Right forelimb (tissue), 1 donor: ENCODE data around the gene RAB14.

Experiments
- DNase-seq: peaks from one replicate; pipeline ENCODE4 v3.0.0-alpha.2; 2018

RAB14 gene

GRCh38 chr9:121218357-121219027 lies 16.8 kb upstream of the RAB14 start:
- no peak for DNase-seq

GRCh38 chr9:121217609-121218292 lies 16.1 kb upstream of the RAB14 start:
- no peak for DNase-seq

DNA sequence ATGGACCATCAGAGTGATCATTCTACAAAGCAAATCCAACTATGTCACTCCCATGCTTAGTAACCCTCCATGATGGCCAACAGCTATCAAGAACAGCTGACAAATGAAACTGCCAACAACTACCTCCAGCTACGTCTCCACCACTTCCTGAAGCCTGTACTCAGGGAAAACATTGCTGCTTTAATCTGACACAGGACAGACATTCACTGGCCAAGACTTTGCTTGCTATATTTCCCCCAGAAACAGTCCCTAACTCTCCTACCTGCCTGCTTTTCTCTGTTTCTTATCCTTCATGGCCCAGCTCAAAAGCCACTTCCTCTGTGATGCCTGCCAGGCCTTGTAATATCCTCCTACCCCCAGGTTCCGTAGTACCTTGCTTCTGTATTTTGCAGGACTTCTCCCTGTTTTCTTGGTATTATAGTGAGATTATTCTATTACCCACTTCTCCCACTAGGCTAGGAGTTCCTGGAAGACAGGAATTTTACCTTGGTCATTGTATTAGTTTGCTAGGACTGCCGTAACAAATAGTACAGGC lies 14.7 kb upstream of the RAB14 start:
- no peak for DNase-seq

DNA sequence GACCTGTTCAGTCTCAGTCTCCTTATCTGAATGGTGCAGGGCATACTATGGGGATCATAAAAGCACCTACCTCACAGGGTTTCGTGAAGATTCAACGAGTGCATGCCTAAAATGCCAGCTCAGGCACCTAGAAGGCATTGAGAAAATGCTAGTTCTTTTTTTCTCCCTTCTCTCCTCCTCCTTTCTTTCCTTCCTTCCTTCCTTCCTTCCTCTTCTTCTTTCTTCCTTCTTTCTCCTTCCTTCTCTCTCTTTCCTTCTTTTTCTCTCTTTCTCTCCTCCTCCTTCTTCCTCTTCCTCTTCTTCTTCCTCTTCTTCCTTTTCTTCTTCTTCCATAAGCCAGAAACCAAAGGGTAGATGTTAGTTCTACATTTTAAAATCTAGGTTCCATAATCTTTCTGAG lies 12.3 kb upstream of the RAB14 start:
- no peak for DNase-seq

GRCh38 chr9:121213136-121213806 lies 11.6 kb upstream of the RAB14 start:
- peak; percentile 93 for DNase-seq

- no peak for DNase-seq
Observed at GRCh38 chr9:121210536-121210935, 8.9 kb upstream of the RAB14 start.

DNA sequence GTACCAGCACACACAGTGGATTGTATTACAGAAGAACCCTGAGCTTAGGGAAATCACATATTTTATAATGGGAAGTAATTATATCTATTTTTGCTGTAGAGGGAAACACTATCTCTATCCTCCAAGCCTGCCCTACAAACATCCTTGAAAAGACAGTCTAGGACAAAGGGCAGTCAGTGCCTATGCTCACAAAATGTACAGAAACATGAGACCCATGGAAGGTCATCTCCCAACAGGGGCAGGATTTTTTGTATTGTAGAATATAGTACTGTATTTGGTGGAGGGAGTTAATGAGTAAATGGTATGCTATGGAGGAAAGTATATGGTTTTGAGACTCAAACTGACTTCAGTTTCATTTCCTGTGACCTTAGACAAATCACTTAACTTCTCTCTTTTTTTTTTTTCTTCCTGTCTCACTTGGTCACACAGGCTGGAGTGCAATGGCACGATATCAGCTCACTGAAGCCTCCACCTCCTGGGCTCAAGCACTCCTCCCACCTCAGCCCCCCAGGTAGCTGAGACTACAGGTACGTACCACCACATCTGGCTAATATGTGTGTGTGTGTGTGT lies 5.8 kb upstream of the RAB14 start:
- DNase-seq = no peak

GRCh38 chr9:121206516-121207370 lies 5.1 kb upstream of the RAB14 start:
- DNase-seq = no peak

DNA sequence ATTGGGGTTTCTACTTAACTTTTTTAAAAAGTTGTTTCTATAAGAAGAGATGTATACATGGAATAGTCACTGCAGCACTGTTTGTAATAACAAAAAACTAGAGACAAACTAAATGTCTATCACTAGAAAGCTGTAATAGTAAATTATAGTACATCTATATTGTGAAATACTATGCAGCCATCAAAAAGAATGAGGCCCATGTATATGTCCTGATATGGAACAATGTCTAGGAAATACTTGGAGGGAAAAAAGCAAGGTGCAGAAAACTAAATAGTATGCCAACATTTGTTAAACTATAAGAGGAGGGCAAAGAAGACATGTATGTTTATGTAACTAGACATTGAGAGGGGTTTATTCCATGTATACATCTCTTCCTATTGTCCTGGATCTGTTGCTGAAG lies 2.9 kb upstream of the RAB14 start:
- no peak for DNase-seq

- DNase-seq = no peak
Observed at GRCh38 chr9:121204121-121204520, 2.5 kb upstream of the RAB14 start.

DNA sequence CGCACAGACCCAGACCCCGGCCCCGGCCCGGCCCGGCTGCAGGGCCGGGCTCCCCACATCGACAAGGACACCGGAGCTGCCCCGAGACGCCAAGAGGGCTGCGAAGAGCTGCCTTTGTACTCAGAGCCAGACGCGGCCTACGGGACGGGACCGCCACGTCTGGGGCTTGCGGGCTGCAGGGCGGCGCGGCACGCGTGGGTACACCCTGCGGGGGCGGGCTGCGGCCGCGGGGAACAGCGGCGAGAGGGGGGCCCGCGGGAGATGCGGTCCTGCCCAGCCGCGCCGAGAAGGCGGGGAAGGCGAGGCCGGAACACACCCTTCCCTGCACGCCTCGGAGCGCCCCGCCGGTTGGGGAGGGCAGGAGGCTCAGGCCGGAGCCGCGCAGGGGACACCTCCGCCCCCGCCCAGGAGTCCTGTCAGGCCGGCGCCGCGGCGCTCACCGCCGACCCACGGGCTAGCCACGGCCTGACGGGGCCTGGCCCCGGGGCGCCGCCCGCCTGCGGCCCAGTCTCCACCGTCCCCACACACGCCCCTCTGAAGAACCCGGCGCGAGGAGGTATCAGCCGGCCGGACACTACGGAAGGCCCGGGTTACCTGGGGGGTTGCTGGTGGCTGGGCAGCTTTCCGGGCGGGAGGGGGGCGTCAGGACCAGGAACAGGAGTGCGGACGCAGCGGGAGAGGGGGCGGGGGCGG lies 478 bp downstream of the RAB14 start:
- peak; percentile 63 for DNase-seq

DNA sequence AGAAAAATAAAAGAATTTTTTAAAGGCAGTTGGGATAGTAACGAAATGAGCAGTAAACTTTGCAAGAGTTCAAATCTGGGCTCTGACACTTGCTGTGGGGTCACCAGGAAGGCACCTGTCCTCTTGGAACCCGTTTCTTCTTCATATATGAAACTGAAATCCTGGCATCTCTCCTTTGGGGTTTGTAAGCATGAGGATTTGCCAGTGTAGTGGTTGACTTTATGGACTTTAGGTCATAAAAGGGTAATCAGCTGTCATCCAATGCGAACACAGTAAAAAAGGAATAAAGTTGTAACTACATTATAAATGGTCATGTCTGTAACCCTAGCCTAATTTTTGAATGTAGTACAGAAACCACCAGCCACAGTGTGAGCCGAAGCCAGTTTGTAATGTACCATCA lies 1.3 kb downstream of the RAB14 start:
- no peak for DNase-seq

- no peak for DNase-seq
Observed at GRCh38 chr9:121199921-121200320, 1.7 kb downstream of the RAB14 start.

DNA sequence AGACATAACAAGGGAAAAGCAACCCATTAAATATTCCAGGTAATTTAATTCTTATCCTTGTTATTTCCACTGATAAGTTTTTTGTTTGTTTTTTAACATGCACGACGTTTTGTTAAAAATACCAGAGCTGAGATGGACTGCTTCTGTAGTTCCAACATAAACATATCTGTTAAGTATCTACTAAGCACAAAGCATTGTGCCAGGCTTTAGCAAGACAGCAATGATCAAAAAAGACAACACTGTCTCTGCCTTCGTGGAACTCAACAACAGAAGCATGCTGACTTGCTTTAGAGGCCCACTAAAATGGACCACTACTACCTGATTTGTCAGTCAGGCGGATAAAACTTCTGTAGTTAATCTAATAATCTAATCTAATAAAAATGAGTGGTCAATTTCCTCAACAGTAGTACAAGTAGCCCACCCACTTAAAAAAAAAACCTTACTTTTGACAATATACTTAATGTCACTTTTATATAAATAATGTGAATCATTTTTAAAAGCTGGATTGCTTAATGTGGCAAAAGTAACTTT lies 3.1 kb downstream of the RAB14 start:
- no peak for DNase-seq

- DNase-seq = no peak
Observed at GRCh38 chr9:121197132-121197531, 4.5 kb downstream of the RAB14 start.

DNA sequence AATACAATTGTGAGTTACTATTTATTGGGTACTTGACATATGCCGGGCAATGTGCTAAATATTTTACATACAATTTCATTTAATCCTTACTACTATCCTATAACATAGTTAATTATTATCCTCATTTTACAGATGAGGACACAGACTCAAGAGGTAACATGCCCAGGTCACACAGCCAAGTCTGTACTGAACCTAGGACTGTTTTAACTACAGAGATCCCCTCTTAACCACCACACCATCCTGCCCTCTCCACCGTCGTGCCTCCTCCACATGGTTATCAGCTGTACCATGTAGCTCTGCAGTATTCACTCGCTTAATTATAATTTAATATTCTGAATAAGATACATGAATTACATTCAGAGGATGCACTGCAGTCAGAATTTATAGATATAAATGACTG lies 5.3 kb downstream of the RAB14 start:
- DNase-seq = no peak

- DNase-seq = no peak
Observed at GRCh38 chr9:121194730-121195129, 6.9 kb downstream of the RAB14 start.

GRCh38 chr9:121192959-121193640 lies 8.6 kb downstream of the RAB14 start:
- no peak for DNase-seq

- no peak for DNase-seq
Observed at GRCh38 chr9:121192518-121192917, 9.2 kb downstream of the RAB14 start.

- DNase-seq = no peak
Observed at GRCh38 chr9:121191235-121191634, 10.4 kb downstream of the RAB14 start.

DNA sequence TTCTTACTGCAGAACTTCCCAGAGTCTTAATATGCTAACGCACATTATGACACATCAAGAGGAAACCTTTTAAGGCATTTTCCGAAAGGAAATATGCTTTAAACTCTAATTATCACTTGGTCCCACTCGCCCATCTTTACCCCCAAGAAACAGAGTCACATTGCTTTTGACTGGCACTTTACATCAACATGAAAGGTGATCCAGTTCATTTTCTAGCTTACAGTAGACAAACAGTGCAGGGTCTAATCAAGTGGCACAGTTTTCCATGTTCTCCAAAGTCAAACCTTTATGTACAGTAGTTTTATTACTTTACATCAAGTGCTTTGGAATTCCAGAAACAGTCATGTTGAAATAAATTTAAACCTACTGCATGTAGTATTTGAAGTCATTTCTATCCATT lies 12.0 kb downstream of the RAB14 start:
- DNase-seq = no peak
